Ascending aorta (tissue), 2 donors: ENCODE measurements around the gene FSIP2. TPM values are rescaled to one million over a fixed set of nuclear protein-coding genes. Genes with fewer than 3 reads are reported as not detected.
"Not testable (repeated sequence)": the region's sequence is repeated elsewhere in the genome, so short reads cannot be mapped to it uniquely, and the experiment has no call there.

Source experiments
- DNase-seq, 2 donors: peaks; one replicate each; pipeline ENCODE4 v3.0.0-alpha.2; 2019; ENCODE audit warnings: low spot score in 2 of 2
- H3K27ac ChIP-seq, 2 donors: fragments of 200-600 bp; sonication (generic); one replicate each; pipeline ENCODE4 v1.5.1; 2016 to 2017; ENCODE audit warnings: mild to moderate bottlenecking in 1 of 2
- H3K27me3 ChIP-seq: fragments of 200-600 bp; sonication (generic); one replicate; pipeline ENCODE4 v1.5.1; 2017
- H3K36me3 ChIP-seq, 2 donors: fragments of 200-600 bp; sonication (generic); one replicate each; pipeline ENCODE4 v1.5.1; 2016
- H3K4me1 ChIP-seq, 2 donors: fragments of 200-600 bp; sonication (generic); one replicate each; pipeline ENCODE4 v1.5.1; 2016 to 2017; ENCODE audit warnings: mild to moderate bottlenecking in 1 of 2
- H3K4me3 ChIP-seq, 2 donors: fragments of 200-600 bp; sonication (generic); one replicate each; pipeline ENCODE4 v1.5.1; 2016 to 2017; ENCODE audit warnings: mild to moderate bottlenecking in 1 of 2
- H3K9me3 ChIP-seq, 2 donors: fragments of 200-600 bp; sonication (generic); one replicate each; pipeline ENCODE4 v1.5.1; 2016
- intact Hi-C: fragments of 100-400 bp; cut with DNase I; formaldehyde crosslinking; loops from one replicate; pipeline ENCODE4 v1.15.1; 2023
- total RNA-seq: library from RNA; depleted of rRNA; stranded (reverse); fragments of >200 nt; gene quantifications from one replicate; pipeline ENCODE4 v1.1.0, GENCODE V29; 2016
- TF ChIP-seq, protein P1 (sequence below), 3 experiments: fragments of 200-600 bp in 2 of 3; fragments of 450-650 bp in 1 of 3; sonication (generic) in 2 of 3; IDR thresholded peaks; one replicate each; pipeline ENCODE4 v1.5.1; 2016 to 2019; ENCODE audit warnings: antibody characterized with exemption in 3 of 3, mild to moderate bottlenecking in 1 of 3, moderate library complexity in 1 of 3

The FSIP2 gene
- total RNA-seq, 1 donor from 2014 or later, result under 0.01 TPM

GRCh38 chr2:185859506-185859905, 120.9 kb downstream of the FSIP2 start:
- Histone ChIP-seq H3K9me3 (no peaks in the 10 kb centered on the region), H3K4me3 (no peak overlapping the region), H3K27me3 (no peaks in the 10 kb centered on the region), H3K27ac (no peak overlapping the region), H3K4me1 (no peaks in the 10 kb centered on the region), H3K36me3 (no peaks in the 10 kb centered on the region)
- TF ChIP-seq, protein P1, sequence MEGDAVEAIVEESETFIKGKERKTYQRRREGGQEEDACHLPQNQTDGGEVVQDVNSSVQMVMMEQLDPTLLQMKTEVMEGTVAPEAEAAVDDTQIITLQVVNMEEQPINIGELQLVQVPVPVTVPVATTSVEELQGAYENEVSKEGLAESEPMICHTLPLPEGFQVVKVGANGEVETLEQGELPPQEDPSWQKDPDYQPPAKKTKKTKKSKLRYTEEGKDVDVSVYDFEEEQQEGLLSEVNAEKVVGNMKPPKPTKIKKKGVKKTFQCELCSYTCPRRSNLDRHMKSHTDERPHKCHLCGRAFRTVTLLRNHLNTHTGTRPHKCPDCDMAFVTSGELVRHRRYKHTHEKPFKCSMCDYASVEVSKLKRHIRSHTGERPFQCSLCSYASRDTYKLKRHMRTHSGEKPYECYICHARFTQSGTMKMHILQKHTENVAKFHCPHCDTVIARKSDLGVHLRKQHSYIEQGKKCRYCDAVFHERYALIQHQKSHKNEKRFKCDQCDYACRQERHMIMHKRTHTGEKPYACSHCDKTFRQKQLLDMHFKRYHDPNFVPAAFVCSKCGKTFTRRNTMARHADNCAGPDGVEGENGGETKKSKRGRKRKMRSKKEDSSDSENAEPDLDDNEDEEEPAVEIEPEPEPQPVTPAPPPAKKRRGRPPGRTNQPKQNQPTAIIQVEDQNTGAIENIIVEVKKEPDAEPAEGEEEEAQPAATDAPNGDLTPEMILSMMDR (IDR thresholded peaks at IDR 0.05), result no peak
- no peak for DNase-seq
- intact Hi-C loops, result no loop called here

- Histone ChIP-seq H3K27ac (no peak overlapping the region), H3K27me3 (no peaks in the 10 kb centered on the region), H3K4me1 (no peaks in the 10 kb centered on the region), H3K4me3 (no peak overlapping the region), H3K36me3 (no peaks in the 10 kb centered on the region), H3K9me3 (no peaks in the 10 kb centered on the region)
- DNase-seq, result no peak
- TF ChIP-seq, protein P1 (IDR thresholded peaks at IDR 0.05), result no peak
- intact Hi-C loops, result no loop called here
These were observed 121.7 kb downstream of the FSIP2 start for GRCh38 chr2:185860321-185860720.

GRCh38 chr2:185862657-185863398, 124.2 kb downstream of the FSIP2 start:
- Histone ChIP-seq H3K4me1 (no peaks in the 10 kb centered on the region), H3K27ac (no peak overlapping the region), H3K36me3 (no peaks in the 10 kb centered on the region), H3K9me3 (no peaks in the 10 kb centered on the region), H3K4me3 (no peak overlapping the region), H3K27me3 (no peaks in the 10 kb centered on the region)
- intact Hi-C loops, result no loop called here
- TF ChIP-seq, protein P1 (IDR thresholded peaks at IDR 0.05), result no peak
- no peak for DNase-seq

DNA sequence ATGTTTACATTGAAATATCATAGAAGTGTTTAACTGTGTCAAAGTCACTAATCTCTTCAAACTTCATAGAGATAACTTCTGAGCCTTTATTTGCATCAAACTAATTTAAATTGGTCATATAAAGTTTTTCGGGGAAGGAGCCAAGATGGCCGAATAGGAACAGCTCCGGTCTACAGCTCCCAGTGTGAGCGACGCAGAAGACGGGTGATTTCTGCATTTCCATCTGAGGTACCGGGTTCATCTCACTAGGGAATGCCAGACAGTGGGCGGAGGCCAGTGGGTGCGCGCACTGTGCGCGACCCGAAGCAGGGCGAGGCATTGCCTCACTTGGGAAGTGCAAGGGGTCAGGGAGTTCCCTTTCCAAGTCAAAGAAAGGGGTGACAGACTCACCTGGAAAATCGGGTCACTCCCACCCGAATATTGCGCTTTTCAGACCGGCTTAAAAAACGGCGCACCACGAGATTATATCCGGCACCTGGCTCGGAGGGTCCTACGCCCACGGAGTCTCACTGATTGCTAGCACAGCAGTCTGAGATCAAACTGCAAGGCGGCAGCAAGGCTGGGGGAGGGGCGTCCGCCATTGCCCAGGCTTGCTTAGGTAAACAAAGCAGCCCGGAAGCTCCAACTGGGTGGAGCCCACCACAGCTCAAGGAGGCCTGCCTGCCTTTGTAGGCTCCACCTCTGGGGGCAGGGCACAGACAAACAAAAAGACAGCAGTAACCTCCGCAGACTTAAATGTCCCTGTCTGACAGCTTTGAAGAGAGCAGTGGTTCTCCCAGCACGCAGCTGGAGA, 126.1 kb downstream of the FSIP2 start:
- intact Hi-C loops, DNase-seq, H3K27me3 ChIP-seq, H3K9me3 ChIP-seq, H3K36me3 ChIP-seq, H3K4me3 ChIP-seq, H3K27ac ChIP-seq, H3K4me1 ChIP-seq: not testable (repeated sequence)

DNA sequence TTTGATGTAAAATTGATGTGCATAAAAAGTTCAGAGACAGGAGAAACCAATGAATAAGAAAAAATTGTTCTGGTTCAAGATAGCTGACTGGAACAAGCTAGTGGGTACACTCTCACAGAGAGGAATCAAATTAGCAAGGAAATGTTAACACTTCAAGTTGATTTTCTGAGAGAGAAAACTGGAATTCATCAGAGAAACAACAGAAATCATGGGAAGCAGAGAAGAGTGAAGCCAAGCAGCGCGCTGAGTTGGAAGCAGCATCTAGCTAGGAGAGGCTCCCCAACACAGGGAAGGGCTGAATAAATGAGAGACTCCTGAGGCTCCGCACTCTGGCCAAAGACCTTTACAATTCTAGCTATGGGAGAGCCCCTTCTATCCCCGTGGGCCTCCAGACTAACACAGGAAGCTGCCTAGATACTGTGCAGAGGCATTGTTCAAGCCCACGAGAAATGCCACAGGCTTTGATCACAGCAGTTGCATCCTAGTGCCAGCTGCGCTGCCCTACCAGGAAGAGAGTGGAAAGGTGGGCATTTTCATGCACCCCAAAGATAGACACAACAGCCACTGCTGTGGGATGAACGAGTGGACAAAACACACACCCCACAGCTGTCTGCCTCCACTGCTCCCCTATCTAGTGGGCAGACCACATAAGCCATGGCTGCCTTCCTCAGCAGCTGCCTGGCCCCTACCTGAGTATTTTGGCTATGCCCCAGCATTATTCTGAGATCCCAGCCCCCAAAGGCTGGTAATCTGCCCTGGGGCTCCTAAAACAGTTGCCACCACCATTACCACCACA, 136.7 kb downstream of the FSIP2 start:
- no peak overlapping the region for H3K4me3 ChIP-seq
- no peaks in the 10 kb centered on the region for H3K36me3 ChIP-seq
- H3K4me1 ChIP-seq, result no peaks in the 10 kb centered on the region
- H3K27ac ChIP-seq, result no peak overlapping the region
- no peak for DNase-seq
- H3K9me3 ChIP-seq, result no peaks in the 10 kb centered on the region
- intact Hi-C loops, result no loop called here
- TF ChIP-seq, protein P1 (IDR thresholded peaks at IDR 0.05), result no peak
- H3K27me3 ChIP-seq, result no peaks in the 10 kb centered on the region
